Glomerular endothelial cell (primary cell): ENCODE data around the gene RGL2. TPM values are rescaled to one million over a fixed set of nuclear protein-coding genes. Genes with fewer than 3 reads are reported as not detected.
"Not testable (repeated sequence)": the region's sequence is repeated elsewhere in the genome, so short reads cannot be mapped to it uniquely, and the experiment has no call there.

Experiments used
- DNase-seq: peaks from one replicate; pipeline ENCODE4 v3.0.0-alpha.2; 2011; ENCODE audit warnings: low read depth, low spot score; ENCODE audit errors: extremely low read depth
- total RNA-seq: library from RNA; depleted of rRNA; stranded (reverse); fragments of >200 nt; gene quantifications from 2 replicates; pipeline ENCODE4 v1.2.3, GENCODE V29; 2015

RGL2 gene
- total RNA-seq, 1 donor from 2014 or later, result 65.5 TPM

DNA sequence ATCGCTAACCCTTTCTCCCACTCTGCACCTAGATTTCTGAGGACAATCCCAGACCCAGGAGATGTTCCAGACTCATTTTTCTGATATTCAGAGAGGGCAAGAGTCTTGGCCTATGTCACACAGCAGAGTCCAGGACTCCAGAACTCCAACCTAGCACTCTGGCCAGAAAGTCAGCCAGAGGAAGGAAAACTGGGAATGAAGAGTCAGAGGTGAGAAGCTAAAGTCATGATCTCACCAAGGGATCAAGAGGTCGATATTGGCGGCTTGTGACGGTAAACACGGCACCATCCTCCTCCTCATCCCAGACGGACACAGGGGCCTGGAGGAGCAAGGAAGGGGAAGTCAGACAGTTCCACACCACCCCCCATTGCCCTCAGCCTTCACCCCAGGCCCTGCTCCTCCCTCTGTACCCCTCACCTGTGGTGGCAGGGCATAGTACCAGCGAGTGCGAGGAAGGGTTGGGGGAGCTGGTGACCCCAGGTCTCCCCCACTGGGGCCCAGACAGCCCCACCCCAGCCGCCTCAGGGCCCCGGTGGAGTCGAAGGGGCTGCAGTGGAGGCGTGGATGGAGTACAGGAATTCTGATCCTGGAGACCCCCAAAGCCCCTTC lies 1.8 kb downstream of the RGL2 start:
- no peak for DNase-seq

DNA sequence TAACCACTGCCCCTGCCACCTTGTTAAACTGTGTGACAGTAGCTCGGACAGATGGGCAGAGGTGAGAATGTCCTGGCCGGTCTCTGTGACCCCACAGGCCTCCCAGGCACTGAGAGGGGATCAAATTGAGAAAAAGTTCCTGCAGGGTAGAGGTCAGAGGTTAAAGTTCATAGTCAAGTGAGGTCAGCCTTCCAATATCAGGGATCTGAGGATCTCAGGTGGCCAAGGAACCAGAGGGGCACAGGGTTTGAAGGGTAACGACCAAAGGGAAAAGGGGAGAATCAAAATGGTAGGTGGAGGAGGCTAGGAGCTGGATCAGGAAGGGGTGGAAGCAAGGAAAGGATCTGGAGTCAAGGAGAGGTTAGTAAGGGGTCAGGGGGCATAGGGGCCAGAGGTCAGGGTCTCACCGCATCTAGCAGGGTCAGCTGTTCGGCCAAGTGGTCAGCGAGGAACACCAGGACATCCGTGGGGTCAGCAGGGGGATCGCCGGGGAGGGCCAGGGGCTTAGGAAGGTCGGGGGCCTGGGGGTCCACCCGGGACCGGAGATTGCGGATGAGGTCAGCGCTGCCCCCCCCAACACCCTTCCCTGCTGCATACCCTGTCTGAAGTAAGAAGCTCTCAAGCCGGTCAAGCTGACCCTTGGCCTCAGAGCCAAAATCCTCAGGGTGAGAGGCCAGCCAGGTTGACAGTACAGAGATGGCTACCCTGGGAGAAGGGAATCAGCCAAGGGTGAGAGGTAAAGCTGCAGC lies 2.9 kb downstream of the RGL2 start:
- DNase-seq, result no peak

DNA sequence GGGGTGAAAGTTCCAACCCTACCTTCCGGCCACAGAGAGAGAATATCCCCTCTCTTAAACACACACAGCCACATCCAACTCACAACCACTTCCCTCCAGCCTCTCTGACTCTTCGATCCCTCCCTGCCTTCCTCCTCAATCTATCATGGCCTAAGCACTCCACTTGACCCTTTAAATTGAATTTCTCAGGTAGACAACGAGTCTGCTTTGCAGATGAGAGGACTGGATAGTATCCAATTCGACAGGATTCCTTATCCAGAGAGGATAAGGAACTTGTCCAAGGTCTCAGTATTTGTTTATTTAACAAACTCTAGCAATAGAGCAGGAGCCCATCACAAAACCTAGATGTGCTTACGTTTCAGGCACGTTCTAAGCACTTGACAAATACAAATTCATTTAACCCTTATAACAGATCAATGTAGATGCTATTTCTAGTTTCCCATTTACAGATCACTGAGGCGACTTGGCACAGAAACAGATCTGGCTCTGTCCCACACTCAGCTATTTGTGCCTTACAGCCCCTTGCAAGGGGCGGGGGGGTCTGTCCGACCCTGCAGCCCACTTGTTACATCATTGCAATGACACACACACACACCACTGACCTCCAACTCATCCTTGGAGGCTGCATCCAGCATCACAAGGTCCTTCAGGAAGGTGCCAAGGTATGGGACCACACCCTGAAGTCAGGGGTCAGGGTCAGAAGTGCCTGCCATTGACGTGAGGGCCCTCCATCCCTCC lies 4.5 kb downstream of the RGL2 start:
- no peak for DNase-seq

DNA sequence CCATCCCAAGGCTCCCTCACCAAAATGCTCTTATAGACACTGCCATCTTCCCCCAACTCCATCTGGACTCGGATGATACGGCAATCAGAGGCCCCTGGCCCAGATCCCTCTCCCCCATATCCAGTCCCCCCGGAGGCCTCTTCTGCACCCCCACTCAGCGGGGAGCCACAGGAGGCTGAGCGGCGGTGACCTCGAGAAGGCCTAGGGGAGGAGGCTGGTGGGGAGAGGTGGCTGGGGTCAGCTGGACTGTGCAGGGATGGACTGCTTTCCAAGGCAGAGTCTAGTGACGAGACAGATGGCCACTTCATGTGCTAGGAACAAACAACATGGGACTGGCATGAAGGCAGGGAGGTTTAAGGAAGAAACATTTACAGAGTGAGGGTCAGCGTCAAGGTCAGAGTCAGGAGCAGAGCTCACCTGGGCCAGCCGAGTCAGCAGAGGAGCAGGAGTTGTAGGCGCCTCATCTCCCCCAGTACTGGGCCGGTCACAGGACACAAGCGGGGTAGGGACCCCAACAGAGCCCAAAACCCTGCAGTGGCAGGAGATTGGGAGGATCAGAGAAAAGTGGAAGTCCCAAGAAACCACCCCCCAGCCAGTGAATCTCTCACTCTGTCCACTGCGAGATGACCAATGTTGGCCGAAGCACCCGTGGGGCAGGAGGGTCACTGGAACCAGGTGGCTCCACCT lies 5.6 kb downstream of the RGL2 start:
- DNase-seq, result no peak

DNA sequence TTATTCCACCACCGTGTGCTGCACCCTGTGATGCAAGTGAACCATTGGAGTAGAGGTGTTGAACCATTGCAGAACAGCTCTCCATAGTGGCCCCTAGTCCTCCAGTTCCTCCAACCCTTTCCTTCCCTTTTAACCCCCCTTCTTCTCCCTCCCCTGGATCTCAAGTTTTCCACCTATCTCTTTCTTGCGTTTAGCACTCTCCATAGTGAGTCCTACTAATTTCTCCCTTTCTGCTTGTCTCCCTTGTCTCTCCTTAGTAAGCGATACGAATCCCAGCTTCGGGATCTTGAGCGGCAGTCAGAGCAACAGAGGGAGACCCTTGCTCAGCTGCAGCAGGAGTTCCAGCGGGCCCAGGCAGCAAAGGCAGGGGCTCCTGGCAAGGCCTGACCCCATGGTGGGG lies 8.3 kb downstream of the RGL2 start:
- DNase-seq, result no peak

DNA sequence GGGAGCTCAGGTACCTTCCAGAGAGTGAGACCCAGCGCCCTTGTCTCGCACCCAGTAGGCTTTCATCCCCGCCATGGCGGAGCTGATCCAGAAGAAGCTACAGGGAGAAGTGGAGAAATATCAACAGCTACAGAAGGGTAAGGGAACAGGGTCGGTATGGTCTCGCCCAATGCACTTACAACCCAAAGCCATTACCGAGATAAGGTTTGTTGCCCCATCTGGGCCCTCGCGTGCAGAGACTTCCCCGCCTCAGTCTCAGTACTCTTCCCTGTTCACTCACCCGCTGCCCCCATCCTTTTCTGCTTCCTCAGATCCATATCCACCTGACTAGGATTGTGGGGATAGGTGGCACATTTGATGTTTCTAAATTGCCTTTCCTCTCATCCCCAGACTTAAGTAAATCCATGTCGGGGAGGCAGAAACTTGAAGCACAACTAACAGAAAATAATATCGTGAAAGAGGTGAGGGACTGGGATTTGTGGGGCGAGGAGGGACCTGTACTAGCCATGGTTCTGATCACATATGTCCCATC lies 8.9 kb downstream of the RGL2 start:
- DNase-seq, result no peak

DNA sequence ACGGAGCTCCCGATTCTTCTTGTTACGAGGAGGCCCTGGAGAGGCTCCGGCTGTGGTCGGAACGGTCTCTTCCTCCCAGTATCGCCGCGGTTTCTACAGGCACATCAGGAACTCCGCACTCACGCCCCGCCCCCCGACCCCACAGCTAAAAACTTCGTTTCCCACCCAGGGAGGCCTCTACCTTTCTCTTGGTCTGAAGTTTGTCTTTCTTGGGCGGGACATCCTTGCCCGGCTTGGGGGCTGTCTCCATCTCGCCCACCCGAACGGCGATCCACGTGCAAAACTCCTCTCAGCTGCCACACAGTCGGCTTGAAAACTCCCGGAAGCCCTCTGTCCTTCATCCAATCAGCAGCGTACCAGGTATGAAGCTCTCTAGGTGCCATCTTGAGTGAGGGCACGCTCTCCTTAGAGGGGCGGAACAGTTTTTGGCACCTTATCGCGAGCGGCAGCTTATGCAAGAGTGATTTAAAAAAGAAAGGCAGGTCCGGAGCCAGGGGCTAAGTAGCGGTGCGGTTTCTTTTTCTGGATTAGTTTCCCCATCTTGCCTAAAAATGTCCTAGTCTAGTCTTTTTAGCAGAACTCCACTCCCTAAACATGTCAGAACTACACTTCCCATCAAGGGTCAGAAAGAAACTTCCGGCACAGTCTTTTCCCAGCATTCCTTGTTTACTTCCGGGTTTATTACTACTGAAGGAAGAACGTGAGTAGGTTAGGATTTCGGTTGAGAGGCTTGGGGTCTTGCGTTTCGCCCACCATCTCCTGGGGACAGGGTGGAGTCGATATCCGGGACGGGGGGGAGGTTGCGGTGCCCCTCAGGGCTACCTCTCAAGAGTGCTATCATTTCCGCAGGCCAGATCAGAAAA lies 9.6 kb downstream of the RGL2 start, which contains the start of the genes PFDN6 and WDR46:
Gene PFDN6, plus strand, starts transcription at position 681 of the 863 bp plus-strand sequence. CDS start 256 bp downstream, outside the sequence.
Gene WDR46, minus strand, starts transcription at position 319 of the 863 bp plus-strand sequence. Its CDS starts 69 bp downstream, at position 250.
- peak; percentile 78 for DNase-seq

DNA sequence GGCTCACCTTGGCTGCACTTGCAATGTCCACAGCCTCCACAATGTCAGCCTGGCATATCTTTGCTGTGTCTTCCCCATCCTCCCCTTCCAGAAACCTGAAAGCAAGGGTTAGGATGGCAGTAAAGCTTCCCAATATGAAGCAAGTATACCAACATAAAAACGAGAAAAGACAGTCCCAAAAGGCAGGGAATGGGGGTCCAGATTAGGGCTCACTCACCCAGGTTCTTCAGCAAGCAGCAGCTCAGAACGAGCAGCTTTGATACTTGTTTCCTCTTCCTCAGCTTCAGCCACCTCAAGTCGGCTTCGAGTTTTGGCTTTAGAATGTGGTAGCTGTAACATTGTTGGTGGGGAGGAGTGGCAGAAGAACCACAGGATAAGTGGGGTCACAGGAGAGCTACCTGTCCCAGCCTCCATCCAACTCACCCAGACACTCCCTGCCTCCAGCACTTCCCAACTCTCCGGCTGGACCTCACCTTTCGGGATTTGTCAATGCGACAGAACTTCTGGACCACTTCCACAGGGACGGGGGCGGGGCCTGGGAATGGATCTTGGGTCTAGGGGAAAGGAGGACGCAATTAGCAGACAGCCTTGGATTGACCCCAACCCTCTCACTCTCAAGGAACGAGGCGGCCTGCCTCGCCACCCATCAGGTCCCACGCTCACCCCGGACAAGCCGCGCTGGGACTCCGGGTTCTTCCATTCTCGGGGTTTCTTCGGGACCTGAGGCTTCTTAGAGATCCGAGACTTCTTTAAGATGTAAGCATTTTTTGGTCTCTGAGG lies 10.4 kb downstream of the RGL2 start:
- DNase-seq, result no peak

DNA sequence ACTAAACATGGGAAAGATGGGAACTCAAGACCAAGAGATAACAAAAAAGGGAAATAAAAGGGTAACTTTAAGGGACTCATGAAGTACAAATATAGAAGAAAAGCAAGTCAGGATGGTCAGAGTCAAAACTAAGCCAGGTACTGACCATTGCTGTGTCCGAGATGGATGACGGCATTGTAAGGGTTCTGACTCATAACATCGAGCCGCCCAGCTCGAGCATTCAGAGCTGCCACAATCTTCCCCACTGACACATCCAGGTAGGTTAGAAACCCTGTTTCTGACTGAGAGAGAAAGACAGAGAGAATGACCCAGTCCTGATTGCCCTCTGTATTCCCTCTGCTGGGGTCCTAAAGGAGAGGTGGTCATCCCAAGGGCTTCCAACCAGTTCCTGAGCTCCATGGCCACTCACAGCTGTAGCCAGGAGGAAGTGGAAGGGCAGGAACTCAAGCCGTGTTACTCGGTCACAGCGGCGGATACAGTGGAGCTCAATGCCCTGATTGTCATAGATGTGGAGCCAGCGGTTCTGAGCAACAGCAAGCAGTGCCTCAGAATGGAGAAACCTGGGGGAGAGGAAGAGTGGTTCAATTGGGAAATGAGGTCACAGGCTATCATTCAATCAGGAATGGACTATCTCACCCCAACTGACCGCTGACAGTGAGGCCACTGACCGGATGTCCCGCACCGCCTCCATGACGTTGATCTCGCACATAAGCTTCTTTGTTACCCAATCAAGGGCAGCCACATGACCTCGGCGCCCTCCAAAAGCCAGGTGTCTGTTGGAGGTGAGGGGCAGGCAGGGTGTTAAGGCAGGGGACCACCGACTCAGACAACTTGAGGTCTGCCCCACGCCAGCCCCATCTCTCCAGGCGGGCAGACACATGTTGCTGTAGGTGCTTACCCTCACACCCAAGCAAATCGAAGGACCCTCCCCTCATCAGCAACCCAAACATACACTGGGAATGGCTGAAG lies 11.5 kb downstream of the RGL2 start:
- no peak for DNase-seq

DNA sequence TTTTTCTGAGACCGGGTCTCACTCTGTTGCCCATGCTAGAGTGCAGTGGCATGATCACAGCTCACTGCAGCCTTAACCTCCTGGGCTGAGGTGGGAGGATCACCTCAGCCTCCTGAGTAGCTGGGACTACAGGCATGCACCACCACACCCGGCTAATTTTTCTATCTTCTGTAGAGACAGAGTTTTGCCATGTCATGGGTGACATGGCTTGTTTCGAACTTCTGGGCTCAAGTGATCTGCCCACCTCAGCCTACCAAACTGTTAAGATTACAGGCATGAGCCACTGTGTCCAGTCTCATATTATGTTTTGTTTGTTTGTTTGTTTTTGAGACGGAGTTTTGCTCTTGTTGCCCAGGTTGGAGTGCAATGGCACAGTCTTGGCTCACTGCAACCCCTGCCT lies 13.5 kb downstream of the RGL2 start:
- not testable (repeated sequence) for DNase-seq

DNA sequence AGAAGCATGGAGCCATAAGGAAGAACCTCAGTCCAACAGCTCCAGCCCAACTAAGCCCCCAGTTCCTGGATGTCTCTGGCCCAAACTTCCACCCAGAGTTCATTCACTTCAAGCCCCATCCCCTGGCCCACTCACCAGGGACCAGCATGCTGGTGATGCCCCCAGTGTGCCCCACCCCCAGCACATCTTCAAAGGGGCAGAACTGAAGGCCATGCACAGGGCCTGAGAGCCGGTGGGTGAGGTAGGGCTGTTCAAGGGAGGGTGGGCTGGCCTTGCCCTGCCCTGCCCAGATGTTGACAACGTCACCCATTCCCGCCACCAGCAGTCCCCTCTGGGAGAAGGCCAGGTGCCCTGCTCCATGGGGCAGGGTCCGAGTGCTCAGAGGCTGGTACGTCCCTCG lies 18.2 kb downstream of the RGL2 start:
- DNase-seq, result no peak

DNA sequence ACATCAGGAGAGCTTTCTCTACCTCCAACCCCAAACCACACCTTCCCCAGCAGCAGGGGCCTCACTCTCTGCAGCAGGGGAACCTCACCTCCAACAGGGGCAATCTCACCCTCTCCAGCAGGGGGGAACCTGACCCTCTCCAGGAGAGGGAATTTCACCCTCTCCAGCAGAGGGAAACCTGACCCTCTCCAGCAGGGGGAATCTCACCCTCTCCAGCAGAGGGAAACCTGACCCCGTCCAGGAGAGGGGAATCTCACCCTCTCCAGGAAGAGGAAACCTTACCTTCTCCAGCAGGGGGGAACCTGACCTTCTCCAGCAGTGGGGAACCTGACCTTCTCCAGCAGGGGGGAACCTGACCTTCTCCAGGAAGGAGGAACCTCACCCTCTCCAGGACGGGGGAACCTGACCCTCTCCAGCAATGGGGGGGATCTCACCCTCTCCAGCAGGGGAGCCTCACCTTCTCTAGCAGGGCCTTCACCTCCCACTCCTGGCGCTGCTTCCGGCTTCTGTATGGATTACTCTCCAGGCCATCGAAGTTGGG lies 18.7 kb downstream of the RGL2 start:
- no peak for DNase-seq

DNA sequence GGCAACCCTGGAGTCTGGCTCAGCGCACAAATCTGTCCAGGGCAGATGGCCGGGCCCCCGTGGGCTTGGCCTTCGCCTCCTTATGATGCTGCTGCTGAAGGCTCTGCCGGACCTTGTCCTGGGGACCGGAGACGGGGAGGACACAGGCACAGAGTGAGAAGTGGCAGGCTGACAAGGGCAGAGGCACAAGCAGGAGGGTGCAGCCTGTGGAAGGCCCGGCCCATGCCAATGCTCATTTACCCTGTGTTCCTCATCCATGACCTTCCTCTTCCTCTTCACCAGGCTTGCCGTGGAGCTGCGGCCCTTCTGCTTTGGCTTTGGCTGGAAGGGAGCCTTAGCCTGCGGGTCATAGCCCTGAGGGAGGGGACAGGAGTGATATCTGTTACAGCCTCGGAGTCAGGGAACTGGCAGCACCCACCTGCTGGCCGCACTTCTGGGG lies 19.5 kb downstream of the RGL2 start:
- DNase-seq, result no peak

DNA sequence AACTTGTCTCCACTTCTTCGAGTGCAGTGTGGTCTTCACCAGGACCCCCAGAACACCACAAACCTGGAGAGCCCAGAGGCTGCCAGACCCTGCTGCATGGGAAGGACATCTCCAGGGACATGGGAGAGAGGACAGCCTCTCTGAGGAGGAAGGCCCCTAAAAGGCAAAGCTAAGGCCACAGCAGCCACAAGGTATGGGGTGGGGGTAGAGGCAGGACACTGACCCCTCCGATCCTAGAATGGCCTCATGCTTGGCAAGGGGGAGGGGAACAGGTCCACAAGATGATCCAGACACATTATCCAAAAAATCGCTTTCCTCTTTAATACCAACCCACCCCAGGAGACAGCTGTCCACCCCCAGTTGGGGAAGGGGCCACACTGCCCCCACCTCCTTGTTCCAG lies 19.9 kb downstream of the RGL2 start:
- no peak for DNase-seq

DNA sequence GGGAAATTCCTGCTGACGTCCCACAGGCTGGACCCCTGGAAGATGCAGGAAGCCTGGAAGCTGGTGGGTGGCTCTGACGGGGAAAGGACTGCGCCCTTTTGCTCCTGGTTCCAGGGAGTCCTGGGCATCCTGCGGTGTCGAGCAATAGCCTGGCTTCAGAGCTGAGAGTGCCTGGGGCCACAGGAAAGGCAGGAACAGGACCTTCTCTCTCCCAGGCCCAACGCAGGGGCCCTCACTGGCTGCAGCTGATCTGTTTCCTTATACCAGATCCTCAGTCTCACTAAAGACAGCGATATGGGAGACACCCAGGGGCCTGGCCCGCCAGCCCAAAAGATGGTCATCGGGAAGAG lies 20.4 kb downstream of the RGL2 start:
- no peak for DNase-seq

DNA sequence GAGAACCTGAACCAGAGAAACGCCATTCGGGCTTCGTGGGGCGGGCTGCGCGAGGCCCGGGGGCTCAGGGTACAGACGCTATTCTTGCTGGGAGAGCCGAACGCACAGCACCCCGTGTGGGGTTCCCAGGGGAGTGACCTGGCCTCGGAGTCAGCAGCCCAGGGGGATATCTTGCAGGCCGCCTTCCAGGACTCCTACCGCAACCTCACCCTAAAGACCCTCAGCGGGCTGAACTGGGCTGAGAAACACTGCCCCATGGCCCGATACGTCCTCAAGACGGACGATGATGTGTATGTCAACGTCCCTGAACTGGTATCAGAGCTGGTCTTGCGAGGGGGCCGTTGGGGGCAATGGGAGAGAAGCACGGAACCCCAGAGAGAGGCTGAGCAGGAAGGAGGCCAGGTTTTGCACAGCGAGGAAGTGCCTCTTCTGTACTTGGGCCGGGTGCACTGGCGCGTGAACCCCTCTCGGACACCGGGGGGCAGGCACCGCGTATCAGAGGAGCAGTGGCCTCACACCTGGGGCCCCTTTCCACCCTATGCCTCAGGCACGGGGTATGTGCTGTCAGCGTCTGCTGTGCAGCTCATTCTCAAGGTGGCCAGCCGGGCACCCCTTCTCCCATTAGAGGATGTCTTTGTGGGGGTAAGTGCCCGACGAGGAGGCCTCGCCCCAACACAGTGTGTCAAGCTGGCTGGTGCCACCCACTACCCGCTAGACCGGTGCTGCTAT lies 20.9 kb downstream of the RGL2 start:
- no peak for DNase-seq
